SU-DHL-6 (cell line): Measurements from ENCODE around the gene NUP188.

Source experiments
- H2AFZ ChIP-seq: fragments of 200-600 bp; sonication (generic); 2 replicates; pipeline ENCODE4 v1.6.1; 2014; ENCODE audit warnings: low read depth, mild to moderate bottlenecking, moderate library complexity, mixed read lengths, antibody characterized with exemption, low read length; ENCODE audit not compliant: severe bottlenecking
- H3F3A ChIP-seq: fragments of 200-600 bp; shearing (Covaris generic); 2 replicates; pipeline ENCODE4 v1.6.0; 2016; ENCODE audit warnings: antibody characterized with exemption, mild to moderate bottlenecking; ENCODE audit not compliant: insufficient read depth
- H3K27ac ChIP-seq: fragments of 200-600 bp; sonication (generic); 2 replicates; pipeline ENCODE4 v1.5.1; 2016; ENCODE audit warnings: low read depth, mild to moderate bottlenecking, low read length, moderate library complexity, mixed read lengths
- H3K27me3 ChIP-seq: fragments of 200-600 bp; sonication (generic), shearing (Covaris generic); 2 replicates; pipeline ENCODE4 v1.6.0; 2014; ENCODE audit warnings: mild to moderate bottlenecking, low read length
- H3K36me3 ChIP-seq: fragments of 200-600 bp; sonication (generic); 2 replicates; pipeline ENCODE4 v1.6.1; 2014; ENCODE audit warnings: mild to moderate bottlenecking, low read length, mixed read lengths
- H3K4me2 ChIP-seq: fragments of 300-600, 200-600 bp; shearing (Covaris generic), sonication (generic); 2 replicates; pipeline ENCODE4 v1.6.0; 2014; ENCODE audit warnings: low read length, low read depth, mild to moderate bottlenecking; ENCODE audit not compliant: poor library complexity, severe bottlenecking
- H3K4me3 ChIP-seq: fragments of 200-600 bp; sonication (generic); 2 replicates; pipeline ENCODE4 v1.5.1; 2014; ENCODE audit warnings: antibody characterized with exemption, low read length, mild to moderate bottlenecking, mixed read lengths; ENCODE audit not compliant: insufficient read depth, poor library complexity, severe bottlenecking
- H3K79me2 ChIP-seq: fragments of 200-600 bp; sonication (generic); 2 replicates; pipeline ENCODE4 v1.6.1; 2014; ENCODE audit warnings: mild to moderate bottlenecking, low read length, moderate library complexity; ENCODE audit not compliant: insufficient read depth
- H3K9ac ChIP-seq: fragments of 200-600 bp; sonication (generic); 2 replicates; pipeline ENCODE4 v1.7.0; 2014; ENCODE audit warnings: mild to moderate bottlenecking, low read length
- H3K9me2 ChIP-seq: fragments of 200-600 bp; sonication (generic); replicated peaks from 2 replicates; pipeline ENCODE4 v1.6.1; 2014; ENCODE audit warnings: low read length; ENCODE audit not compliant: insufficient read depth
- H3K9me3 ChIP-seq: fragments of 200-600 bp; sonication (generic); 2 replicates; pipeline ENCODE4 v1.6.1; 2014; ENCODE audit warnings: low read length, mixed read lengths; ENCODE audit not compliant: insufficient read depth
- H4K20me1 ChIP-seq: fragments of 200-600 bp; sonication (generic); 2 replicates; pipeline ENCODE4 v1.6.1; 2014; ENCODE audit warnings: low read depth, mild to moderate bottlenecking, antibody characterized with exemption, low read length, moderate library complexity, mixed read lengths
- CTCF ChIP-seq: fragments of 200-600 bp; sonication (generic); IDR thresholded peaks from one replicate; pipeline ENCODE4 v1.5.1; 2017; ENCODE audit warnings: antibody characterized with exemption, mild to moderate bottlenecking, low read length, moderate library complexity; ENCODE audit not compliant: insufficient read depth, poor library complexity, severe bottlenecking
- EZH2phosphoT487 ChIP-seq: fragments of 200-600 bp; sonication (generic), shearing (Covaris generic); conservative IDR thresholded peaks from 2 replicates; pipeline ENCODE4 v1.6.1; 2018; ENCODE audit warnings: mild to moderate bottlenecking, antibody characterized with exemption, low read length, moderate library complexity, mixed read lengths

NUP188 gene

GRCh38 chr9:128911529-128912035 lies 35.9 kb upstream of the NUP188 start:
- Histone ChIP-seq H3K27ac (no peak overlapping the region), H3K4me2 (no peak overlapping the region), H3K4me3 (no peak overlapping the region), H3K9ac (no peak overlapping the region), H3K9me3 (no peaks in the 10 kb centered on the region), H3K9me2 (no peaks in the 10 kb centered on the region), H2AFZ (no peak overlapping the region), H3K27me3 (no peaks in the 10 kb centered on the region), H3K36me3 (no peaks in the 10 kb centered on the region), H3F3A (no peaks in the 10 kb centered on the region), H3K79me2 (peaks cover 22% of the 10 kb centered on the region), H4K20me1 (no peaks in the 10 kb centered on the region)
- TF ChIP-seq EZH2phosphoT487: no peak
- TF ChIP-seq CTCF: no peak

GRCh38 chr9:128912270-128912853 lies 35.1 kb upstream of the NUP188 start:
- Histone ChIP-seq H3K9me2 (no peaks in the 10 kb centered on the region), H4K20me1 (no peaks in the 10 kb centered on the region), H3F3A (no peaks in the 10 kb centered on the region), H3K27ac (no peak overlapping the region), H3K4me2 (no peak overlapping the region), H3K4me3 (no peak overlapping the region), H2AFZ (no peak overlapping the region), H3K9me3 (no peaks in the 10 kb centered on the region), H3K27me3 (no peaks in the 10 kb centered on the region), H3K36me3 (no peaks in the 10 kb centered on the region), H3K9ac (no peak overlapping the region), H3K79me2 (peaks cover 22% of the 10 kb centered on the region)
- no peak for TF ChIP-seq EZH2phosphoT487
- TF ChIP-seq CTCF: no peak

GRCh38 chr9:128913048-128913900 lies 34.2 kb upstream of the NUP188 start:
- H3K4me2 ChIP-seq: no peak overlapping the region
- peaks cover 22% of the 10 kb centered on the region for H3K79me2 ChIP-seq

More at GRCh38 chr9:128913048-128913900, 34.2 kb upstream of the NUP188 start:
- Histone ChIP-seq H3K27me3 (no peaks in the 10 kb centered on the region), H2AFZ (no peak overlapping the region), H3K9ac (no peak overlapping the region), H3K36me3 (no peaks in the 10 kb centered on the region), H4K20me1 (no peaks in the 10 kb centered on the region), H3K9me3 (no peaks in the 10 kb centered on the region), H3K27ac (no peak overlapping the region), H3F3A (0 out of 2 replicates have a peak, but pooled peaks cover 6% of the 10 kb centered on the region), H3K4me3 (no peak overlapping the region), H3K9me2 (no peaks in the 10 kb centered on the region)
- TF ChIP-seq CTCF (no peak), EZH2phosphoT487 (no peak)
